Measurements from ENCODE around the gene PIGU.

Gene PIGU

DNA sequence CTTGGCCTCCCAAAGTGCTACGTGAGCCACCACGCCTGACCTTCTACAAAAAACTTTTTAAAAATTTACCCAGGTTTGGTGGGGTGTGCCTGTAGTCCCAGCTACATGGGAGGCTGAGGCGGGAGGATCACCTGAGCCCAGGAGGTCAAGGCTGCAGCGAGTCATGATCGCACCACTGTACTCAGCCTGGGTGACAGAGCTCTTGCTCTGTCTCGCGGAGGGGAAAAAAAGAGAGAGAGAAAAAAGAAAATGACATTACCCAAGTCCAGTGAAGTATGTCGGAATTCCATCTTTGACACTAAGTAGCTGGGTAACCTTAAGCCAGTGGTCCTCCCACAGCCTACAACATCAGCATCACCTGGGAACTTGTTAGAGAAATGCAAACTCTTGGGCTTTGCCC, 137.1 kb downstream of the PIGU start:
- Histone ChIP-seq H3K27me3 (peaks cover 6% of the 10 kb centered on the region), H3K9me3 (no peaks in the 10 kb centered on the region), H3K4me1 (ENCODE audit: control insufficient read depth in 1 of 2, insufficient read depth in 1 of 2, low read depth in 1 of 2, low read length in 1 of 2) (peaks cover 5 to 7% of the 10 kb centered on the region in 2 experiments), H3K27ac (no peak overlapping the region), H3K36me3 (peaks cover 59% of the 10 kb centered on the region), H3K4me3 (ENCODE audit: low read depth in 1 of 2, low read length in 1 of 2) (no peak overlapping the region)
- TF ChIP-seq, protein P1, sequence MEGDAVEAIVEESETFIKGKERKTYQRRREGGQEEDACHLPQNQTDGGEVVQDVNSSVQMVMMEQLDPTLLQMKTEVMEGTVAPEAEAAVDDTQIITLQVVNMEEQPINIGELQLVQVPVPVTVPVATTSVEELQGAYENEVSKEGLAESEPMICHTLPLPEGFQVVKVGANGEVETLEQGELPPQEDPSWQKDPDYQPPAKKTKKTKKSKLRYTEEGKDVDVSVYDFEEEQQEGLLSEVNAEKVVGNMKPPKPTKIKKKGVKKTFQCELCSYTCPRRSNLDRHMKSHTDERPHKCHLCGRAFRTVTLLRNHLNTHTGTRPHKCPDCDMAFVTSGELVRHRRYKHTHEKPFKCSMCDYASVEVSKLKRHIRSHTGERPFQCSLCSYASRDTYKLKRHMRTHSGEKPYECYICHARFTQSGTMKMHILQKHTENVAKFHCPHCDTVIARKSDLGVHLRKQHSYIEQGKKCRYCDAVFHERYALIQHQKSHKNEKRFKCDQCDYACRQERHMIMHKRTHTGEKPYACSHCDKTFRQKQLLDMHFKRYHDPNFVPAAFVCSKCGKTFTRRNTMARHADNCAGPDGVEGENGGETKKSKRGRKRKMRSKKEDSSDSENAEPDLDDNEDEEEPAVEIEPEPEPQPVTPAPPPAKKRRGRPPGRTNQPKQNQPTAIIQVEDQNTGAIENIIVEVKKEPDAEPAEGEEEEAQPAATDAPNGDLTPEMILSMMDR (IDR thresholded peaks at IDR 0.05) = no peak

DNA sequence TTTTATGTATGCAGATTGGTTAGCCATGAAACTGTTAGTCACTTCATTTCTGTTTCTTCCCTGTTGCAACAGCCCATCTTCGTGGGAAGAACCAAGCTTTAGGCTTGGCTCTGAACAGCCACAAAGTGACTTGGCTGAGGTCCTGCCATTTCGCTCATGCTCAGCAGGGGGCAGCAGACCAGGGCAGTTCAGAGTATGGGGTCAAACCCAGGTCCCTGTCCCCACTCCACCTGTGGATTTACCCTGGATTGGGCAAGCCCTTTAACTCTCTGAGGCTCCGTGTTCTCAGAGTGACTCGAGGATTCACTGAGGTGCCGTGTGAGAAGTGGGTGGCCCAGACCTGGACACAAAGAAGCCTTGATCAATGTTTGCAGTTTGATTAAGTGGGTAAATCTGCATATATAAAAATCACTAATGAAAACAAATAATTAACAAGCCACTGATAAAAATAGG, 138.2 kb downstream of the PIGU start:
- no peaks in the 10 kb centered on the region for H3K9me3 ChIP-seq
- TF ChIP-seq, protein P1 (IDR thresholded peaks at IDR 0.05) = peak; percentile 88
- H3K4me3 ChIP-seq (ENCODE audit: low read depth in 1 of 2, low read length in 1 of 2) = no peak overlapping the region
- no peaks in the 10 kb centered on the region for H3K27me3 ChIP-seq
- peak overlapping the region; percentile 49 for H3K27ac ChIP-seq
- peaks cover 68% of the 10 kb centered on the region for H3K36me3 ChIP-seq
- no peaks in the 10 kb centered on the region for H3K4me1 ChIP-seq (ENCODE audit: control insufficient read depth in 1 of 2, insufficient read depth in 1 of 2, low read depth in 1 of 2, low read length in 1 of 2)

DNA sequence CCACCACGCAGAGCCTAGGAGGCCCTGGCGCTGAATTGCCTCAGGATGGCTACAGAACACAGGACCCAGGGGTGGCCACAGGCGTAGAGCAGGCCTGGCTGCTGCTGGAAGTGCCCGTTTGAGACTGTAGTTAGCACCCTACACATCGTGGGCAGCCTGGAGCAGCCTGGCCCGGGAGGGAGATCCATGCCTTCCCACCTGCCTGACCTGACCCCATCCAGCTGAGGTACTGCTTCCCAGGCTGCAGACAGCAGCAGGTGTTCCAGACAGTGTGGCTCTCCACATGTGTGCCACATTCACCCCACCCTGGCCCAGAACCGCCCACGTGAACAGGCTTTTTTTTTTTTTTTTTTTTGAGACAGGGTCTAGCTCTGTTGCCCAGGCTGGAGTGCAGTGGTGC, 139.2 kb downstream of the PIGU start:
- Histone ChIP-seq H3K9me3 (no peaks in the 10 kb centered on the region), H3K4me1 (ENCODE audit: control insufficient read depth in 1 of 2, insufficient read depth in 1 of 2, low read depth in 1 of 2, low read length in 1 of 2) (no peaks in the 10 kb centered on the region), H3K27me3 (no peaks in the 10 kb centered on the region), H3K36me3 (peaks cover 78% of the 10 kb centered on the region), H3K27ac (no peak overlapping the region), H3K4me3 (ENCODE audit: low read depth in 1 of 2, low read length in 1 of 2) (no peak overlapping the region)
- TF ChIP-seq, protein P1 (IDR thresholded peaks at IDR 0.05) = no peak

DNA sequence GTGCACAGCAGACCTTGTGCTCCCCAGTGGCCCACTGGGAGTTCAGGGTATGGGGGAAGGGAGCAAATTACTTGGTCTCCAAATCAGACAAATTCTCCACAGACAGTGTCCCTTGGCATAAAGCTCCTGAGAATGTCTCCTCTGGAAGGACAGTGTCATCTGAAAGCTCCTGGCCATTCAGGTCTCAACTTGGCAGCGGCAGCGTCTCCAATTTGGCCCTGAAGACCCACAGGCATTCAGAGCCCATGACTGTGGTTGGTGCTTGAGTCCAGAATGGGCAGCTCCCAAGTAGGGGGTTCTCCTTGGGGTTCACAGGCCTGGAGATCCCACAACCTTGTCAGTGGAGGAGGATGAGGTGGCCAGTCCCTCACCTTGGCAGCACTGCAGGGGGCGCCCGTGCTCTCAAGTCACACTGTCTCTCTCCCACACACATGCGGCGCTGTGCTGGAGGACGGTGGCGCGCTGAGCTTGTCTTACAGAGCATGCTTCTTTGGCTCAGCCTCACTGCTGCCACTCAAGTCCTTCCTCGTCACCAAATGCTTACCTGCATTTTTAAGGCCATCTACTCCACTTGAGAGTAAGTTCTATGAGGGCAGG, 140.0 kb downstream of the PIGU start:
- TF ChIP-seq, protein P1 (IDR thresholded peaks at IDR 0.05) = no peak
- Histone ChIP-seq H3K27ac (no peak overlapping the region), H3K9me3 (no peaks in the 10 kb centered on the region), H3K4me1 (ENCODE audit: control insufficient read depth in 1 of 2, insufficient read depth in 1 of 2, low read depth in 1 of 2, low read length in 1 of 2) (no peaks in the 10 kb centered on the region), H3K4me3 (ENCODE audit: low read depth in 1 of 2, low read length in 1 of 2) (no peak overlapping the region), H3K36me3 (peaks cover 77% of the 10 kb centered on the region), H3K27me3 (no peaks in the 10 kb centered on the region)

DNA sequence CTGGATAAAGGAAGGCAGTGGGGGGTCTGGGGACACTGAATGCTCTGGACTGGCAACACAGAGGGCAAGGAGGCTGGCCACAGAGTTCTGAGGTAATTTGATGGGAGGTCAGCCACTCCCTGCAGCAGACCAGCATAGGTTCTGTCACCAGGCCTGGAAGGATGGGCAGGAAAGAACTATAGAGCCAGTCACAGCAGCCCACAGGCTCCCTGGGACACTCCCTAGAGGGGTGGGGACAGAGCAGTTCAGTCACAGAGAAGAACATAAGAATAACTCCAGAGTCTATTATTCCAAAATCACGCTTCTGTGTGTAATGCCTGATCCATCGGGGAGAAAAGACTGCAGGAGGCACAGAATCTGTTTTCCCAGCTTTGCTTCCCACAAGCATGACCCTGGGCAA, 141.0 kb downstream of the PIGU start:
- H3K4me3 ChIP-seq (ENCODE audit: low read depth in 1 of 2, low read length in 1 of 2) = no peak overlapping the region
- TF ChIP-seq, protein P1 (IDR thresholded peaks at IDR 0.05) = no peak
- no peak overlapping the region for H3K27ac ChIP-seq
- H3K27me3 ChIP-seq = no peaks in the 10 kb centered on the region
- peaks cover 75% of the 10 kb centered on the region for H3K36me3 ChIP-seq
- no peaks in the 10 kb centered on the region for H3K4me1 ChIP-seq (ENCODE audit: control insufficient read depth in 1 of 2, insufficient read depth in 1 of 2, low read depth in 1 of 2, low read length in 1 of 2)
- H3K9me3 ChIP-seq = no peaks in the 10 kb centered on the region
